ENCODE measurements around the gene PEX5L.

- no peak for TF ChIP-seq POLR2AphosphoS5 (IDR thresholded peaks at IDR 0.05; ENCODE audit: low read depth, low read length)
- TF ChIP-seq TAF1 (IDR thresholded peaks at IDR 0.05; ENCODE audit: borderline replicate concordance, insufficient read depth, low read length) = no peak
- TF ChIP-seq REST (IDR thresholded peaks at IDR 0.05; ENCODE audit: insufficient read depth in 1 of 2, low read depth in 2 of 2, low read length in 2 of 2) = no peak
Observed at GRCh38 chr3:179948740-179949139, 88.0 kb downstream of the PEX5L start.

Data from PFSK-1 (cell line).